ENCODE results near the gene ELOVL5.
A peak's percentile ranks its signal among the peaks of the same experiment; 100 is the strongest.
"Not testable (repeated sequence)": the region's sequence is repeated elsewhere in the genome, so short reads cannot be mapped to it uniquely, and the experiment has no call there.

ELOVL5 gene, protein sequence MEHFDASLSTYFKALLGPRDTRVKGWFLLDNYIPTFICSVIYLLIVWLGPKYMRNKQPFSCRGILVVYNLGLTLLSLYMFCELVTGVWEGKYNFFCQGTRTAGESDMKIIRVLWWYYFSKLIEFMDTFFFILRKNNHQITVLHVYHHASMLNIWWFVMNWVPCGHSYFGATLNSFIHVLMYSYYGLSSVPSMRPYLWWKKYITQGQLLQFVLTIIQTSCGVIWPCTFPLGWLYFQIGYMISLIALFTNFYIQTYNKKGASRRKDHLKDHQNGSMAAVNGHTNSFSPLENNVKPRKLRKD

DNA sequence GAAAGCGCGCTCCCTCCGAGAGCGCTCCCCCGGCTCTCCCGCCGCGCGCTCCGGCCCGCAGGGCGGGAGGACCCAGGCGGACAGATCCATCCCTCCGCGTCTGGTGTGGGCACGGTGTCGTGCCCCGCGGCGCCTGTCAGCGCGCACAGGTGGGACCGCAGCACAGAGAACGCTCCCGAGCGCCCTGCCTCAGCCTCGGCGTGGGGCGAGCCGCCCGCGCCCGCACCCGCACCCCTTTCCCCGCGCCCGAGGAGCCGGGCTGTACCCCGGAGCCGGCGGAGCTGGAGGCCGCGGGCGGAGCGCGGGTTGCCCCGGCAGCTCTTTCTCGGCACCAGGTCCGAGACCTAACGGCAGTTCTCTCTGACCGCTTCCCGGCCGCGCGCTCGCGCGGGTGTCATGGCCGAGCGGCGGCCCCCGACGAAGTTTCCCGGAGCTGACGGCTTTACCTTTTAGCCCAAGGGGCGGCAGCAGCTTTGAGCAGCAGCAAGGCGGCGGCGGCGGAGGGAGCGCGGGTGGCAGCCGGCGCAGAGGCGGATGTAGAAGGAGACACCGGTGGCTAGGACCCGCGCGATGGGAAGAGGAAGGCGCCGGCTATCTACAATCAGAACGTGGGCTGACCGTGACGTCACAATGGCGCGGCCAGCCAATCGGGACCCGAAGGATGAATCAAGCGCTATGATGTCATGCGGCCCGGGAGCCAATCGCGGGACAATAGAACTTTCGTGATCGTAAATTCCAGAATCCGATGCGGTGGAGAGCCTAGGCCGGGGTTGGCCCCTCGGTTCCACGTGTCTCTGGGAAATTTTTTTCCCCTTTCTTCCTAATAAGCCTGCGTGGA lies at the start of gene ELOVL5:
Gene ELOVL5 (minus strand): TSS at position 580 of the 838 bp plus-strand sequence. CDS start 53,251 bp downstream, outside the sequence.
- peak; percentile 98 to 99 for DNase-seq

DNA sequence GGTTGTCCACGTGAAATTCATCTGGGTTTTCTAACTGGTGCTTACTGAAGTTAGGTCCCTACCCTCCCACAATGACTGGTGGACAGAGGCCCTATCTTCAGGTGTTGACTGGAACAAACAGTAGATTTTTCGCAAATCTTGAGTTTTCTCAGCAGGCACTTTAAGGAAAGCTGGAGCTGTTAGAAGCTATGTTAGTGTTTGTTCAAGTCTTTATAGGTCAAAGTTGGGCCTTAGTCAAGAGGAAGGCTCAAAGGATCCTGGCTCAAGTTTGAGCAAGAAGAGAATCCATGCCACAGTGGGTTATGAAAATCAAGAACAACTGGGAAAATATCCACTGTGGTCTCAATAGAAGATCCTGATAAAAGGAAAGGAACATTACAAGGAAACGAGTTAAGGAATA lies 48.5 kb upstream of the ELOVL5 start:
- no peak for DNase-seq

- DNase-seq, result no peak
Observed at GRCh38 chr6:53395986-53396385, 47.2 kb upstream of the ELOVL5 start.

- no peak for DNase-seq
Observed at GRCh38 chr6:53394704-53395103, 46.0 kb upstream of the ELOVL5 start.

GRCh38 chr6:53391170-53391569 lies 42.4 kb upstream of the ELOVL5 start:
- no peak for DNase-seq

DNA sequence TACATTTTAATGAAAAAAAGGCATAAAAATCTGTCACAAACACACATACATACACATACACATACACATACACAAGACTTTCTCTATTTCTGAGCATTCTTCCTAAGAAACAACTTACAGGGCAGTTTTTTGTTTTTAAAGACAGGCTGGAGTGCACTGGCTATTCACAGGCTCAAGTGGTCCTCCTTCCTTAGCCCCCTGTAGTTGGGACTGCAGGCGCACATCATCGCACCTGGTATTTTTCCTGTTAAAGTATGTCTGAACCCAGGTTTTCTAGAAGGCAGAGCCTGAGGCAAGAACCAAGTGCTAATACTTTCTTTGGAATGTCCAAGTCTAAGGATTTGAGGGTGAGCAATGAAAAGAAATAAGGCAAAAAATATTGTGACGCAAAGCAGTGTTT lies 41.3 kb upstream of the ELOVL5 start:
- DNase-seq, result no peak

- DNase-seq, result not testable (repeated sequence)
Observed at GRCh38 chr6:53388615-53389014, 39.9 kb upstream of the ELOVL5 start.

- no peak for DNase-seq
Observed at GRCh38 chr6:53382421-53382820, 33.7 kb upstream of the ELOVL5 start.

DNA sequence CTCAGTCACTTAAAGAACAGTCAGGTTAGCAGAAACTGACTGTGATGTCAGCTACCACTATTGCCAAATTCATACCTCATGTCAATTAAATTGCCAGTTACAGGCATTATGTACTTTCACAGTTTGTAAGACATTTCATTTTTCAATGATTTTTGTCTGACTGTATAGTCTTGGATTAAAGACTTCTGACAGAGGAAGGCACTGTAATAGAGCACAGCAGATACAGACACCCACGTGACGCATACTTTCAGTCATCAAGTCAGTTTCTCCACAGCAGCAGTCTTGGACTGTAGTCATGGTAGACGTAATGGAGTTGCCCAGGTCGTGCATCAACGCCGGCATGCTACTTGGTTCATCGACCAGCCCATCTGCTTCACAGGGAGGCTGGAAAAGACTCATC lies 29.5 kb upstream of the ELOVL5 start:
- no peak for DNase-seq

DNA sequence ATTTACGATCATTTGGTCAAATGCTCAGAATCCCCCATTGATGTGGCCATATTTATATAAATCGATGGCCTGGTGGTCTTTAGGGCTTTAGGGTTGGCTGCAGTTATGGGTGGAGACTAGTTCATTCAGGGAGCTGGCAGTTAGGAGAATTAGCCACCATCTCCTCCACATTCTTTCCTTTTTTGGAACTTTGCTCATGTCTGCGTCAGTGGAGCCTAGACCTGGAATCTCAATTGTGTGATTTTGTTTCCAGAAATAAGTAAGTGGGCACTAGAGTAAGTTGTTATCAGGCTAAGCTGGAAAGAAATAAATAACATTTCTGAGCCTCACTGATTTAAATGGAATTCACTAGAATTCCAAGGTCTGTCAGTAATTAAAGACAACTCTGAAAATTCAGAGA lies 29.0 kb upstream of the ELOVL5 start:
- no peak for DNase-seq

GRCh38 chr6:53377289-53377688 lies 28.5 kb upstream of the ELOVL5 start:
- DNase-seq, result no peak

- no peak for DNase-seq
Observed at GRCh38 chr6:53376661-53377226, 28.0 kb upstream of the ELOVL5 start.

DNA sequence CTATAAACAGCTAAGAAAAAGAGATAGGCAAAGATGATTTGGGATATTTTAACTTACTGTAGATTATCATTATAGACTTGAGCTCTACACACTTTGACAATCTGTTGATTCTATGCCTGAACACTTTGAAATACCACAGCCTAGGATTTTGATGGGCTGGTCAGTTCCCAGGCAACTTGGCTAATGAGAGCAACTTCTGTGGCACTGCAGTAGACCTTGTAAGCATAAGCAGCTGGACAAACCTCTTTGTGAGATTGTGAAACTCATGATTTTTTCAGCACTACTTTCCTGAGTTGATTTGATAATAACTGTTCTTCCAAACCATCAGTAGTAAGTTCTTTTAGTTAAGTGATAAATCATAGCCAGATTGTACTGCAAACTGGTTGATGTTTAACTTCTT lies 27.1 kb upstream of the ELOVL5 start:
- no peak for DNase-seq

- DNase-seq, result no peak
Observed at GRCh38 chr6:53373638-53374037, 24.9 kb upstream of the ELOVL5 start.

DNA sequence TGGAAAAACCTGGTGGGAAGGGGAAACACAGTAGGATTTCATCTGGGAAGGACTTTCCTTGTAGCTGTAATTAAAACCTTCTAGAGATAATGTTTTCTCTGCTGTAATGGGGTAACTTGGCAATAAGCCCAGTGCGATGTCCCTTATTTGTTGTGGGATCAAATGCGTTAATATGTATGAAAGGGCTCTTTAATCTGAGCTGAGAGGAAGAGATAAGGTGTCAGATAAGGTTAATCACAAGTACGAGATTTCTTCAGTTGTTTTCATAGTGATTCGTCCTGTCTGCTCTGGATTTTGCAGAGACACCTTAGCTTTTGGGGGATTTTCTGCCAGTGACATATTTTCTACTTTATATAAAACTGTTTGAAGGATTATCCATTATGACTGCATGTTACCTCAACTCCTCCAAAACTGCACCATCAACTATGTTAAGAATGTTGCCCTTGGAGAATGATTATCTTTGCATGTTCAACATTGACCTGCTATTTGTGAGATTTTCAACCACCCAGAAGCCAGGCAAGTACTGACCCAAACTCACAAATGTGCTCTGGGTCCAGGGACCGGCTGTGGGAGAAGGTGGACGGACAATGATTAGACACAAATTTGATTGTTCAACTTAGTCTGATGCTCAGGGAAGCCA lies 21.2 kb upstream of the ELOVL5 start:
- peak in 1 of 2 donors; percentile 12 for DNase-seq

GRCh38 chr6:53369051-53369450 lies 20.3 kb upstream of the ELOVL5 start:
- no peak for DNase-seq

DNA sequence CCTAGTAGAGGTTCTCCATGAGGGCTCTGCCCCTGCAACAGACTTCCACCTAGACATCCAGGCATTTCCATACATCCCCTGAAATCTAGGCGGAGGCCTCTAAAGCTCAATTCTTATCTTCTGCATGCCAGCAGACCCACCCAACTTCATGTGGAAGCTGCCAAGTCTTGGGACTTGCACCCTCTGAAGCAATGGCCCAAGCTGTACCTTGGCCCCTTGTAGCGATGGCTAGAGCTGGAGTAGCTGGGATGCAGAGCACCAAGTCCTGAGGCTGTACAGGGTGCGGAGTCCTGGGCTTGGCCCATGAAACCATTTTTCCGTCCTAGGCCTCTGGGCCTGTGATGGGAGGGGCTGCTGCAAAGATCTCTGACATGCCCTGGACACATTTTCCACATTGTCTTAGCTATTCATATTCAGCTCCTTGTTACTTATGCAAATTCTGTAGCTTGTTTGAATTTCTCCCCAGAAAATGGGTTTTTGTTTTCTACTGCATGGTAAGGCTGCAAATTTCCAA lies 17.4 kb upstream of the ELOVL5 start:
- DNase-seq, result no peak

GRCh38 chr6:53363341-53364079 lies 14.8 kb upstream of the ELOVL5 start:
- no peak for DNase-seq

GRCh38 chr6:53361549-53362031 lies 12.8 kb upstream of the ELOVL5 start:
- peak; percentile 82 to 88 for DNase-seq

DNA sequence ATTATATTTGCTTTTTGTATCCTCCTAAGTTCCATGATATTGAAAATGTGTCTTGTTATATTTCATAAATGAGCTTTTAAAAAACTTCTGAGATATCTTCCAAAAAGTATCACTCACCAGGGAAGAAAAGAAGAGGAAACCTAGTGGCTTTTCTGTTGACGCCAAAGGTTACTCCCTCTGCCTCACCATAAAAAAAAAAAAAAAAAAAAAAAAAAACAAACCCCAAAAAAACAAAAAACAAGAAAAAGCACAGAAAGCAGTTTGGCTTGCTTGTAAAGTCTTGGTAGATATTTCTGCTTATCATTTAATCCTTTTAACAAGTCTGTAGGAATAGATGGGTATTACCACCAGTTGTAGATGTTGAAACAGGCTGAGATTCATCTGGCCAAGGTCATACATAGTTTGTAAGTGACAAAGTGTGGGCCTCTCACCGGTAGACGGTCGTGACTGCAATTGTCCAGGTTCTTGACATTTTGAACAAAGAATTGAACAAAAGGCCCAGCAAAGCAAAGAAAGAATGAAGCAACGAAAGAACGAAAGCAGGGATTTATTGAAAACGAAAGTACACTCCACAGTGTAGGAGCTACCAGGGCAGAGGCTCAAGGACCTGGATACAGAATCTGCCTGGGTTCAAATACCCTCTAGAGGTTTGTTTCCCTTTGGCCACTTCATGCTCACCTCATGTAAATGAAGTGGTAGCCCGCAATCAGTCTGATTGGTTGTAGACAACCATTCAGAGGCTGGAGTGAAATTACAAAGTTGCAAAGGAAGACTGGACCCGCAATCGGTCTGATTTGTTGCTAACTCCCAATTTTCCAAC lies 11.6 kb upstream of the ELOVL5 start:
- DNase-seq, result peak in 1 of 2 donors; percentile 59

DNA sequence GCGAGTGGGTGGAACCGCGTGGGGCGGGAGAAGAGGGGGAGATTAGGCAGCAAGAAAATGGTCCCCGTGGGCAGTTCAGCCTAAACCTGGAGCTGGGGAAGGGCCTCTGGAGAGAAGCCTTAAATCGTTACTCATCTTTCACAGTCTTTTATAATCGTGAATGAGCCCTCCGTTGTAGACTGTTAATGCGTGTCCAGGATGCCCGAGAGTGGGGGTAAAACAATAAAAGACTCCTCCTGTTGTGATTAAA lies 11.0 kb upstream of the ELOVL5 start:
- DNase-seq, result no peak
